Globus pallidus (tissue), 1 donor: ENCODE measurements around the gene GTSE1.

Experiments
- DNase-seq: peaks from one replicate; pipeline ENCODE4 v3.0.0-alpha.2; 2015; ENCODE audit warnings: low spot score

Gene GTSE1

DNA sequence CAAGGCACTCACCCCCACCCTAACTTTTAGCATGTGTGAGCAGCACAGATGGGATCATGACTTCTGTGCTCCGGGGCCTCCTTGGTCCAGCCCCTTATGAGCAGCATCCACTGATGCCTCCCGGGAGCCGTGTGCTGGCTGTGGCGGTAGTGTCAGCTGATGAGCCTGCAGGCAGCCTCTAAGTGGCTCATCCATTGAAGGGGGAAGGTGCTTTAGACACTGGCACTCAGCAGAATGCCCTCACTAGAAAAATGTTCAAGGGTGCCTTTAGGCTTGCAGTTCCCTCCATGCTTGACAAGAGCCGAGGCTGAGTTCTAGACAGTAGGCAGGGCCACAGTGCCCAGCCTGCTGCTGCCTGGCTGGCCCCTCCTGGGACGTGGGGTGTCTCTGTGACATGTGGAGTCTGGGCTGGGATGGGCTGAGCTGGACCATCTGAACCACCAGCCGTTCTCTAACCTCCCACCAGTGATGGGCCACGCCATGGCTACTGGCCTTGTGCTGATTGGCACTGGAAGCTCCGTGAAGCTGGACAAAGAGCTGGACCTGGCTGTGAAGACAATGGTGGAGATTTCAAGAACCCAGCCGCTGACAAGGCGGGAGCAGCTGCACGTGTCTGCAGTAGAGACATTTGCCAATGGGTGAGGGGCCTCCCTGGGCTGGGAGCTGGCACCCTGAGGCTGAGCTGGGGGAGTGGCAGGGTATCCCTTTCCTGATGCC, 23.1 kb upstream of the GTSE1 start:
- no peak for DNase-seq

GRCh38 chr22:46274381-46274780, 22.3 kb upstream of the GTSE1 start:
- no peak for DNase-seq

DNA sequence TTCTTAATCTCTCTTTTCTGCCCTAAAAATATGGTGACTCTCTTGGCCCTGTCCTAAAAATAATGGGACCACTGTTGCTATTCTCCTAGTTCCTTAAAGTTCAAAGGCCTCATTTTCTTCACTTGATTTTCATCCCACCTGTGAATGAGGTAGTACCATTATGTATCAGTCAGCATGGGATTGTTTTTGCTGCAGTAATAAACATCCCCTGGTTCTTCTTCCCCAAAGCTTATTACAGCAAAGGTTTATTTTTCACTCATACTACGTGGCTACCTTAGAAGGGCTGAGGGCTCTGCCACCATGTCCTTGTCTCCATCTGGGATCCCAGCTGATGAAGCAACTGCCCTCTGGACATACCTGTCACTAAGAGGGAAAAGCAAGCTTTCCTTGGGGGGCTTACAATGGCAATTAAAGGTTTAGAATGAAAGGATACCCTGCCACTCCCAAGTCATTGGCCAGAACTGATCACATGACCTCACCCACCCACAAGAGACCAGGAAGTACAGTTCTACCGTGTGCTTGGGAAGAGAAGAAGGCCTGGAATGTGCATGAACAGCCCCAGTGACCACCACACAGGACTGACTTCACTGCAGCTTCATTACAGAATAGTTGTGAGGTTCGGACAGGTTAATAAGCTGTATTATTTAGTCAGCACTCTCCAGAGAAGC, 21.1 kb upstream of the GTSE1 start:
- no peak for DNase-seq

GRCh38 chr22:46276563-46276962, 20.1 kb upstream of the GTSE1 start:
- DNase-seq, result no peak

GRCh38 chr22:46278656-46279645, 17.7 kb upstream of the GTSE1 start:
- DNase-seq, result no peak

DNA sequence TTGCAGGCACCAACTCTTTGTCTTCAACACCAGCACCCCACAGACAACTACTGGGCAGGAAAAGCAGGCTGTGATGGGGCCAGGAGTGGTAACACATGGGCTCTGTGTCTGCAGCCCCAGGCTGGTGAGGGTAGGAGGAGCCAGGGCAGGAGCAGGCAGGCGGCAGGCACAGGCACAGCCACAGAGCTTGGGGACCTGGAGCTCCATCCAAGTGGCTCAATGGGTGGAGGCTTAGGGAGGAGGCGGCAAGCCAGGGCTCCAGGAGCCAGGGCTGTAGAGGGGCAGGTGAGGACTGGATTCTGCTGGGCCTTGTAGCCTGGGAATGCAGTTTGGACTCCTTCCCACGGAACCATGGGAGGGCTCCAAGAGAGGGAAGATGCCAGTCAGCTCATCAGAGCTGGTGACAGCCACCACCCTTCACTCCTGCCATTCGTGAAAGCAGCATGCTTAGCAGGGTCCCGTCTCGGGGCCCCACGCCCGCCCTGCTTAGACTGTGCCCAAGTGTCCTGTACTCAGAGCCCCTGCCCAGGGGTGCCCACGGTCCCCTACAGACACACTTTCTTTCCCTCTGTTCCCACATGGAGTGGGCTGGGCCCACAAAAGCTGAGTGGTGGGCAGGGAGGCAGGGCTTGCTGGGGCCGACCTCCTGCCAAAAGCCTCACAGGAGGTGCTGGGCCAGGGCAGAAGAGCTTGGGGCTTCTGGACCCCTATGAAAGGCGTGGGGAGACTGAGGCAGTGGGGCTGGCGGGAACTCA, 16.4 kb upstream of the GTSE1 start:
- DNase-seq, result no peak

DNA sequence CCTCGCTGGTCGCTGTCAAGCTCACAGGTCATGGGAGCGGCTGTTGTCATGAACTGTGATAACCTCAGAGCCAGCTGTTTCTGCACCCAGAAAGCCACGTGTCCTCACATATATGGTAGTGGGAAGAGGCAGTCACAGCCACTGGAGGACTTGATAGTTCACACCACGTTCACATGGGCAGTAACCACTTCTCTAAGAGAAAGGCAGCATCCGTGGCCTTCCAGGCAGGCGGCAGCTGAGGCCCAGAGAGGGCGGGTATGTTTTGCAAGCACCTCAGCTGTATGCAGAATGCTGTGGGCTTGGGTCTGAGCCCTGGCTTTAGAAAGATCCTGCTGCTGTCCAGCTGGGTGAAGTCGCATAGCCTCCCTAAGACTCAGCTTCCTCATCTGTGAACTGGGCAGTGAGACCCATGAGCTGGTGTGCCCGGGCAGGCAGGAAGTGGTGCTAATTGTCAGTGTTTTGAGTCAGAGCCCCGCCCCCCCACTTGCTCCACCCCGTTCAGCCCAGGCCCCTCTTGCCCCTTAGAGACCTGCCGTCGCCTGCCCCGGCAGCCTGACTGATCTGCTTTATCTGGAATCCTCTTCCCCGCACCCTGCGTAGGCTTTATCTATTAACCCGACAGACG, 15.6 kb upstream of the GTSE1 start:
- DNase-seq, result peak; percentile 71

- DNase-seq, result no peak
These were observed 14.6 kb upstream of the GTSE1 start for GRCh38 chr22:46281866-46282678.

GRCh38 chr22:46286006-46286405, 10.7 kb upstream of the GTSE1 start:
- no peak for DNase-seq

DNA sequence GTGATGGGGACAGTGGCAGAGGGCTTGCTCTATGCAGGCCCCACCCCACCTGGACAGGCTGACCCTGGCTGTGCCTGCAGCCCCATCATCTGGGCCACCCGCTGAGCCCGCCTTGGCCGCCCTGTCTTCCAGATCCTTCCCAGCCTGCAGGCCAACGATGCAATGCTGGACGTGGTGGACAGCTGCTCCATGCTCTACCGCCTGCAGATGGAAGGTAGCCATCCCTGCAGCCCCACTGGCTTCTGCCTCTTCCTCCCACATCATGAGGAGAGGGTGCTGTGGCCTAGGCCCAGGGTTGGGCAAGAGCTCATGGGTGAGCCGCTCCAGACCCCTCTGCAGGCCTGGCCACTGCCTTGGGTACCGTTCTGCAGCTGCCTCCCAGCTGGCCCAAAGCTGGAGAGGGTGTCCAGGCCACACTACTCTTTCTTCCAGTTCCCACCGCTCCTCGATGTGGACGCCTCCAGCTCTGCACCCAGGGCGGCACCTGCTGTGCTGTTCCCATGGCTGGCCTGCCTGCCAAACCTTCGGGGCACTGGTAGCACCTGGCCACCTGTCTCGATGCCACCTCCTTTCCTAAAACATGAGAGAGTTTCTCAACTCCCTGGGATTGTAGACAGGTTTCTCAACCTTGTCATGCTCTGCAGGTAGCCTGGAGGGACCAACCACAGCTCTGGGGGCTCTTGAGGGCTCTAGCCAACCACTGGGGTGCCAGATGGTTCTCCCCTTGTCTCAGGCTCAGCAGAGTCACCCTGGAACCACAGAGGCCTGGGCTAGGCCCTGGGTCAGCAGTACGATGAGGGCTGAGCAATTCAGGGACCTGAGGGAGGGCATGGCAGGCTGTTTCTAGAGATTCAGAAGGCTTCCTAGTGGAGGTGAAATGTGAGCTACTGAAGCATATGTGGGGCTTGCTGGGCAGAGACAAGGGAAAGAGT, 9.5 kb upstream of the GTSE1 start:
- DNase-seq, result no peak

DNA sequence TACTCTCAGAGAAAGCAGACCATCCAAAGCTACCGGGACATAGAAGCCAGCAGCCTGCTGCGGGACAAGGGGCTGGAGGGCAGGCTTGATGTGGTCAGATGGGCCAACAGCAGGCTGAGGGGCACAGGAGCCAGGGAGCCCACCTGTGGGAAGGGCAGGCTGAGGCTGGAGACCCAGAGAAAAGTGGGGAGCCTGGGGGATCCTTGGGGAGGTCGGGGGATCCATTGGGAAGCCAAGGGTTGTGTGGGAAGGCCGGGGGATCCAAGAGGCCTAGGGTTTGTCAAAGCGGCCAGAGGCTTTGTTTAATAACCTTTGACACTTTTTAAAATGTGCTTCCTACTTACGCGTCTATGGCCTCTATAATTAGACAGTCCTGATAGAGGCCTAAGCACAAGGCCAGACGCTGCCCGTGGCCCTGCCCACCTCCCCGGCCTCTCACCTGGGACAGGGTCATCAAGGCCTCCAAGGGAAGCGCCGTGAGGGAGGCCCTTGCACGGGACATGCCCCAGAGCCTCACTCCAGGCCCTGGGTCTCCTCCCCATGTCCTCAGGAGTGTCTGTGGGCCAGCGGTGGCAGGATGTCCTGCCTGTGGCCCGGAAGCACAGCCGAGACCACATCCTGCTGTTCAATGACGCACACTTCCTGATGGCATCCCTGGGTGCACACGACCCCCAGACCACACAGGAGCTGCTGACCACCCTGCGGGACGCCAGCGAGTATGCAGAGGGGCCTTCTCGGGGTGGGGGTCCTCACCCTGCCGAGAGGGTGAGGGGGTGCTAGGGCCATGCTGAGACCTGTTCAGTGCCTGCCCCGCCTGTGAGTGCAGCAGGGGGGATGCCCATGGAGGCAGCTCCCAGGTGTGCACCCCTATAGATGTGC, 8.6 kb upstream of the GTSE1 start:
- no peak for DNase-seq

DNA sequence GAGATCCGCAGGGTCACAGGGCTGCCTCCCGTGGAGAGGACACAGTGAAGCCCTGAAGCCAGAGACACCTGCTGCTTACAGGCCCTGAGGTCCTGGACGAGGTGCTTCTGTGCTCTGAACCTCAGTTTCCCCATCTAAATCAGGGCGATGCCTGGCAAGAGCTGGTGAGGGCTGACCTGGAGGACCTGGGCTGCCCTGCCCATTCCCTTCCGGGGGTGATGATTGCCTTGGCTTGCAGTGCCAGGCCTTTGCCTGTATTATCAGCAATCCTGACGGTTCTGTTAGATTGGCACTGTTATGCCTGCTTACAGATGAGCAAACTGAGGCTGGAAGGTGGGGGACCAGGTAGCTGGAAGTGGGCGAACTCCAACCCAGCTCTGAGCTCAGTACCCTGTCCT, 7.8 kb upstream of the GTSE1 start:
- no peak for DNase-seq

- DNase-seq, result no peak
These were observed 7.3 kb upstream of the GTSE1 start for GRCh38 chr22:46289244-46289891.

- DNase-seq, result no peak
These were observed 6.4 kb upstream of the GTSE1 start for GRCh38 chr22:46290121-46290842.

DNA sequence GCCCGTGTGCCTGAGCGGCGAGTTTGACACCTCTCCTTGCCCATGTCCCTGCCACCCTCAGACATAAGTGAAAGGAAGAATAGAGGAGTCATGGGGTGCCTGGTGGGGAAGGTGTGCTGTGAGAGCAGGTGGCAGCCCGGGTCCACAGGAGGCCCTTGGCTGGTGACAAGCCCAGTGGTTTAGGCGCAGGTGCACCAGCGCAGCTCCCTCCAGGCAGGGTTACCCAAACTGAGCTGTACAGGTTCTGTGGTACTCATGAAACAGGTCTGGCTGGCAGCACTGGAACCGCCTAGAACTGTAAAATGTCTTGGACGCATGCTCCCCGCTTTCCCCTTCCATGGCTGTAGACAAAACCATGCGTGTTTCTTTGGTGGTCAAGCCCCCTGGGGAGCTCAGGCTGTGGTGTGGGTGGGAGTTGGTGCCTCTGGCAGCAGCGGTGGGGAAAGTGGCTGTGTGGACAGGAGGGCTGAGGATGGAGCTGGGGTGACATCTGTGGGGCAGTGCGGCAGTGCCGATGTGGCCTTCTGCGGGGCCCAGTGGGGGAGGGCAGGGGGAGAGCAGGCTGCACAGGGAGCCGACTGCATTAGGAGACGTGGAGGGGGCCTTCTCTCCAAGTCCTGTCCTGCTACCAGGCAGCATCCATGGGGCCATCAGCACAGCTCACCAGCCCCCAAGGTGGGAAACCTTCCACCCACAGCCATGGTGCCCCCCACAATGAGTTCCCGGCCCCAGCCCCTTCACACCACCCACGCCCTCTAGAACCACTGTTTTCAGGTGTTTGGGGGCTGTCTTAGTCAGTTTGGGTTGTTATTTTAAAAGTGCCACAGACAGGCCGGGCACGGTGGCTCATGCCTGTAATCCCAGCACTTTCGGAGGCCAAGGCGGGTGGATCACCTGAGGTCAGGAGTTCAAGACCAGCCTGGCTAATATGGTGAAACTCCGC, 5.6 kb upstream of the GTSE1 start:
- DNase-seq, result no peak

GRCh38 chr22:46292173-46292572, 4.5 kb upstream of the GTSE1 start:
- DNase-seq, result no peak
